Naive thymus-derived CD8-positive, alpha-beta T cell (primary cell): ENCODE results near the gene KIRREL3. TPM values are rescaled to one million over a fixed set of nuclear protein-coding genes. Genes with fewer than 3 reads are reported as not detected.

Source experiments
- ATAC-seq, 2 donors: fragments of 150-1000 bp; cut with Tn5 transposase in 1 of 2; sonication (Bioruptor Pico), chemical (Tn5 transposase) in 1 of 2; 1 replicate in 1 of 2; 2 replicates in 1 of 2; pipeline ENCODE4 v1.10.0; 2021; ENCODE audit warnings: mild to moderate bottlenecking in 2 of 2, moderate library complexity in 2 of 2
- POLR2A ChIA-PET: fragments of 350-600 bp; sonication (Branson Sonifier 250); formaldehyde crosslinking; loops from one replicate; lab custom pipeline; 2021; ENCODE audit warnings: antibody characterized with exemption; lab: Charles Lee
- DNase-seq, 10 donors: peaks; one replicate each; pipeline versions ENCODE4 v3.0.0 to v3.0.0-alpha.2; 2020 to 2022
- H3K27ac Mint-ChIP-seq, 10 donors: one replicate each; pipeline ENCODE4 v1.8.0; 2020 to 2022; ENCODE audit warnings: mild to moderate bottlenecking in 10 of 10, mixed read lengths in 10 of 10, moderate library complexity in 4 of 10, inconsistent platforms in 1 of 10
- H3K27me3 Mint-ChIP-seq, 5 donors: one replicate each; pipeline ENCODE4 v1.8.0; 2021 to 2022; ENCODE audit warnings: mixed read lengths in 5 of 5
- H3K36me3 Mint-ChIP-seq, 3 donors: one replicate each; pipeline ENCODE4 v1.8.0; 2020 to 2022; ENCODE audit warnings: mixed read lengths in 3 of 3, mild to moderate bottlenecking in 2 of 3, inconsistent platforms in 1 of 3
- H3K4me1 Mint-ChIP-seq, 4 donors: one replicate each; pipeline ENCODE4 v1.8.0; 2021 to 2022; ENCODE audit warnings: mixed read lengths in 4 of 4
- H3K4me3 Mint-ChIP-seq, 10 donors: one replicate each; pipeline ENCODE4 v1.8.0; 2020 to 2022; ENCODE audit warnings: mild to moderate bottlenecking in 10 of 10, mixed read lengths in 10 of 10, moderate library complexity in 6 of 10, inconsistent platforms in 1 of 10
- H3K9me3 Mint-ChIP-seq, 9 donors: one replicate each; pipeline ENCODE4 v1.8.0; 2020 to 2022; ENCODE audit warnings: mixed read lengths in 9 of 9, mild to moderate bottlenecking in 3 of 9, inconsistent platforms in 1 of 9, moderate library complexity in 1 of 9
- polyA plus RNA-seq, 3 donors: library from polyadenylated mRNA; unstranded; fragments of 300-500 nt; fragmentation: Illumina TruSeq; gene quantifications; one replicate each; pipeline ENCODE4 v1.2.3, GENCODE V29; 2021
- total RNA-seq, 8 experiments: library from RNA in 2 of 8; stranded (reverse) in 2 of 8; gene quantifications; one replicate each; pipeline ENCODE4 v1.2.3 and lab custom pipeline; 2021 to 2026

Gene KIRREL3
- total and polyA plus RNA-seq, 5 experiments from 2014 or later: not detected

DNA sequence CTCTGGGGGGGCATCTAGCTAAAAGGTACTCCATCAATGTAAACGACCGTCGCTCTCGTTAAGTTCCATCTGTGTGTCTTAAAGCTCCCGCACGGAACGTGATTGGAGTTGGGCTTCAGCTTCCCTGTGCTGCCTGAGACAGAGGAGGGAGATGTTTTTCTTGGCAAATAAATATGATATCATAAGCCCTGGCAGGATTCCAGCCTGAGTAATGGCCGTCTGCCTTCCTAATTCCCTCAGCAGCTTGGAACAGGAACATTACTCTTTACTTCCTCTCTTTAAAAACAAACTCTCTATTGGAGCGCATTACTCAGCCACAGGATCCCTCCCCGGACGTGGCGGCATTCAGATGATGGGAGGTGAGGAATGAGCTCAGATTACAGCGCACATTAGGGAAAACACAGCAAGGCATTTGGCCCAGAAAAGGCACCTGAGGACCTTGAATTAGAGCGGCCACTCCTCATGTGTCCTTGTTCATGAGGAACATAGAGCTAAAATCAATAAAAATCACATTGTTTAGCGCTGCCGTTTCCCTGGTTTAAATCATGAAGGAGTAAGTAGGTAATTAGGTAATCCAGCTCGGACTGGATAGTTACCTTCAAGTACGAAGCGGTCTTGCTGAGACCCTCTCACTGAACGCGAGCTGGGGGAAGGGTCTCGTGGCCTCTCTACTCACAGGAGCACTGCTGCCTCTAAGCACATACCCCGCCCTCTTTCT lies 414.6 kb downstream of the KIRREL3 start:
- DNase-seq: no peak
- no peak overlapping the region for H3K4me3 Mint-ChIP-seq
- H3K27ac Mint-ChIP-seq: no peak overlapping the region
- no peaks in the 10 kb centered on the region for H3K36me3 Mint-ChIP-seq
- H3K9me3 Mint-ChIP-seq: no peaks in the 10 kb centered on the region
- POLR2A ChIA-PET: no interaction called here
- ATAC-seq: no peak
- H3K27me3 Mint-ChIP-seq: peaks cover 0 to 3% (median 2%) of the 10 kb centered on the region in 5 donors
- H3K4me1 Mint-ChIP-seq: no peaks in the 10 kb centered on the region

DNA sequence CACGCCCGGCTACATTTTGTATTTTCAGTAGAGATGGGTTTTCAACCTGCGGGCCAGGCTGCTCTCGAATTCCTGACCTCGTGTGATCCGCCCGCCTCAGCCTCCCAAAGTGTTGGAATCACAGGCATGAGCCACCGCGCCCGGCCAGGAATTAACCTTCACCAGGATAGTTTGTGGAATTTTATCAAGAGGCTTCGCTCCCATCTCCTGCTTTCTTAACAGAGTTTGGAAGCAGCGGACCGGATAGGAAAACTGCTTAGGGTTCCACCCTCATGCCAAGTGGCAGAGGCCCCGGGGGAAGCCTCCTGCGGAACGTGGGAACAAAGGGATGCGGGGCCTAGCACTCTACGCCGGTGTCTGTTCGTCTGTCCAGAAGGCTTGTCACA lies 415.2 kb downstream of the KIRREL3 start:
- H3K9me3 Mint-ChIP-seq: no peaks in the 10 kb centered on the region
- no peak for ATAC-seq

DNA sequence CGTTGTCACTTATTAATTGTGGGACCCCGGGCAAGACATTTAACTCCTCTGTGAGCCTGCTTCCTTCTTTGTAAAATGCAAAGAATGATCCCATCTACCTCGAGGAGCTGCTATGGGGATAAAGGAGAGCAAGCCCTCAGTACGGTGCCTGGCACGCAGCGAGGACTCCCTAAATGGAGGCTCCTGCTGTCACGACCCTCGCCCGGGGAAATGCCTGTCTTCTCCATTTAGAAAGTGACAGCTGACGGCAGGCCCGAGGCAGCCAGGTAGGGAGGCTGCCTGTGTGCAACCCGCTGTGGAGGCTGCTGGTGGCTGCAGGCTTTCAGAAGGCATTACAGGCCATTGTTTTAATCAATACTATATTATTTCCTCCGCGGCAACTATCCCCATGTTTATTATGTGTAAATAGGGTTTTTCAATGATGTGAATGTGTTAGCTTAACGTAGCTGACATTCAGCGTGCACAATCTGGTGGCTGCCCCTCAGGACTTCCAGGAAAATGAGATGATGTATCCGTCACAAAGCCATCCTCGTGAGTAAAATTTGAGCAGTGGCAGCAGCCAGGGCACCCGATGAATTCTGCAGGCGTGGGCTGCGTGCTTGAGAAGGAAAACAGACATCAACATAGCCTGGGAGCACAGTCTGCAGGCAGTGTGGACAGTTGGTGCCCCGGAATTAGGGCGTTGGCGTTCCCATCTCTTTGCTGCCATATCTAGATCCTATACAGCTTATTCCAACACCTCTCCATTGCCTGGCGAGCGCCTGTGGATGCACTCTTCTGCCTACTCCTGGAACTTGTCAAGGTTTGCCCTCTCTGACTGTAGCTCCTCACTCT lies 416.8 kb downstream of the KIRREL3 start:
- H3K36me3 Mint-ChIP-seq: no peaks in the 10 kb centered on the region
- H3K27ac Mint-ChIP-seq: no peak overlapping the region
- H3K9me3 Mint-ChIP-seq: no peaks in the 10 kb centered on the region
- no peak overlapping the region for H3K4me3 Mint-ChIP-seq
- POLR2A ChIA-PET: no interaction called here
- H3K4me1 Mint-ChIP-seq: no peaks in the 10 kb centered on the region
- DNase-seq (peak in 1 of 10 donors; percentile 50), ATAC-seq (no peak)
- peaks cover 0 to 4% (median 2%) of the 10 kb centered on the region in 5 donors for H3K27me3 Mint-ChIP-seq

More for the DNA sequence above, 415.2 kb downstream of the KIRREL3 start:
- DNase-seq: peak in 1 of 10 donors; percentile 36
- H3K4me3 Mint-ChIP-seq: no peak overlapping the region
- no peaks in the 10 kb centered on the region for H3K36me3 Mint-ChIP-seq
- no peak overlapping the region for H3K27ac Mint-ChIP-seq
- POLR2A ChIA-PET: no interaction called here
- no peaks in the 10 kb centered on the region for H3K4me1 Mint-ChIP-seq
- H3K27me3 Mint-ChIP-seq: peaks cover 0 to 5% (median 2%) of the 10 kb centered on the region in 5 donors

DNA sequence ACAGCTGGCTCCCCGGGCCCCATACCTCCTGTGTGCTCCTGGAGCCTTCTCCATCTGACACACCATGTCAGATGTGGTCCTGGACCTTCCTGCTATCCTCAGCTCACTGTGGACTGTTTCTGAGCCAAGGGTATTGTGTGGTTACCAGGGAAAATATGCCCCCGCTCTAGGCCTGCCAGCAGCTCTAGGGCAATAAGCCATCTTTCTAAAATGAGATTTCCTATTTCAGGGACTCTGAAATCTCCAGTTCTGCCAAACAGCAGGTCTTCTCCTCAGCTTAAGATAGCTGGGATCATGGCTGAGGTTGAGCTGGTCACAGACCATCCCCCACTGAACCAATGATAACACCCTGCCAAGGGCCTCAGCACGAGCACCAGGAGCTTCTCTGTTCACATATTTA lies 417.5 kb downstream of the KIRREL3 start:
- H3K36me3 Mint-ChIP-seq: no peaks in the 10 kb centered on the region
- H3K4me3 Mint-ChIP-seq: no peak overlapping the region
- no peak overlapping the region for H3K27ac Mint-ChIP-seq

DNA sequence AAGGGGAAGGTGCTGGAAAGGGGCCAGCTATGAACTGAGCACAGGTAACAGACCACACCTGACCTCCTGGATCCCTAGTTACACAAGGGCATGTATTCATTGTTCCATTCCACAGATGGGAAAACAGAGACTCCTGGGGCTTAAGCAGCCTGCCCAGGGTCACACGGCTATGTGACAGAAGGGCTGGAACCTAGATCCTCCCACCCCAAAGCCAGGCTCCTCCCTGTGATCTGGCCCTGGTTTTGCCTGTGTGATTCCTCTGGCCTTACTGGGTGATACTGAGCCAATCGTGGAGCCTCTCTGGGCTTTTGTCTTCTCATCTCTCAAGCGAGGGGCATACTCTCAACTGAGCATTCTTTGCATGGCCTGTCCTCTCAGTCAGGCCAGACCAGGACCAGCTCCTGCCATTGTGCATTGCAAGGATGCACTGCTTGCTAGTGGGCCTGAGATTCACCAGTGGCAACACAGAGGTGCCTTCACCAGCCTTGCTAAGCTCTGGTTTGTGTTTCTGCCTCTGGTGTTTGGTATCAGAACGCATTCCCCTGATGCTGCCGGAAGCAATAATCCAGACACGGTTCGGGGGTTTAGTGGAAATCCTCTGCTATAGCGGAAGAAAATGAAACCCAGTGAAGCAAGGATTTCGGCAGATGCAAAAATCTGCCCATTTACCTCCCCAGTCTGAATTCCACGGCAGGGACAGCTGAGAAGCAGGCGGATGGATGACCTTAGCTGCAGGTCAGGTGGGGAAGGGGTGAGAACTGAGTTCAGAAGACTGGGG lies 418.5 kb downstream of the KIRREL3 start:
- Mint-ChIP-seq H3K4me3 (no peak overlapping the region), H3K9me3 (no peaks in the 10 kb centered on the region), H3K27me3 (peaks cover 0 to 2% (median 2%) of the 10 kb centered on the region in 5 donors), H3K27ac (no peak overlapping the region), H3K4me1 (no peaks in the 10 kb centered on the region), H3K36me3 (no peaks in the 10 kb centered on the region)
- ATAC-seq (no peak), DNase-seq (peak in 1 of 10 donors; percentile 31)
- POLR2A ChIA-PET: no interaction called here

More for the DNA sequence above, 417.5 kb downstream of the KIRREL3 start:
- POLR2A ChIA-PET: interaction anchor here (0.6 kb wide), 1 partner anchor 663 kb away, joined by 4 read pairs; no protein-coding TSS in a partner anchor
- H3K4me1 Mint-ChIP-seq: no peaks in the 10 kb centered on the region
- ATAC-seq: no peak
- peaks cover 0 to 2% (median 2%) of the 10 kb centered on the region in 5 donors for H3K27me3 Mint-ChIP-seq
- H3K9me3 Mint-ChIP-seq: no peaks in the 10 kb centered on the region
- DNase-seq: no peak

DNA sequence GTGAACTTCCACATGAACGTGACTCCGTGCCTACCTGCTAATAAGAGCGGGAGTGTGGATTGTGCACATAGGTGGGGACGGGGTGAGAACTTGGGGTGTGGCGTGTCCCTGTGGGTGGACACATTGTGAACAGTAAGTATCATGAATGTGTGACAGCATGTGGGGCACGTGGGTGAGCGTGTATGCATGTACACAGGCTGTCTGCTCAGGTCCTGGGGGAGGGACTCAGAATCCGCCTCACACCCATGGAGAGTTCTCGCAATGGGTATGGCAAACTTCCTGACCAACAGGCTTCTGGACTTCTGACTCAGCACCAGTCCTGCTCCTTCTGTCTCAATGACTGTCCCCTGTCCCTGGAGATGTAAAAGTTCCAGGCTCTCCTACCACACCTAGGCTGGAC lies 422.1 kb downstream of the KIRREL3 start:
- peaks cover 0 to 6% (median 4%) of the 10 kb centered on the region in 5 donors for H3K27me3 Mint-ChIP-seq
- no peaks in the 10 kb centered on the region for H3K36me3 Mint-ChIP-seq
- H3K4me3 Mint-ChIP-seq: no peak overlapping the region
- H3K4me1 Mint-ChIP-seq: no peaks in the 10 kb centered on the region
- no peaks in the 10 kb centered on the region for H3K9me3 Mint-ChIP-seq
- ATAC-seq: no peak
- peak overlapping the region in 1 of 10 donors; percentile 68 for H3K27ac Mint-ChIP-seq
- peak in 1 of 10 donors; percentile 36 for DNase-seq
- POLR2A ChIA-PET: no interaction called here

DNA sequence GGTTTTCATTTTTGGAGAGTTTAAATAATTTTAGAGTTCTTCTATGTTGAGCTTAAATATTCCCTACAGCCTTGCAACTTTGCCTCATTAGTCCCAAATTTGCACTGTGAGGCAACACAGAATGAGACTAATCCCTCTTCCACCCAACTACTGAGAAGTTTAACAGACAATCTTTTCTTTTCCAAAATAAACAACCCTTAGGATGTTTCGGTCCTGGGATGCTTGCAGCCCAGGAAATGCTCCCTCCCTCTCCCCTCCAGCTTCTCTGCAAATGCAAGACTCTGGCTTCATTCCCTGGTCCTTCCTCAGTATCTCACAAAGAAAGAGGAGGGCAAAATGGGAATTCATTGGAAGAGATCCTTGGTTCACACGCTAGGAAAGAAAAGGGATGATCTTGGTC lies 422.5 kb downstream of the KIRREL3 start:
- ATAC-seq (no peak), DNase-seq (peak in 1 of 10 donors; percentile 15)
- Mint-ChIP-seq H3K36me3 (no peaks in the 10 kb centered on the region), H3K27ac (no peak overlapping the region), H3K4me3 (no peak overlapping the region), H3K27me3 (peaks cover 2 to 6% (median 4%) of the 10 kb centered on the region in 5 donors), H3K4me1 (no peaks in the 10 kb centered on the region), H3K9me3 (no peaks in the 10 kb centered on the region)
- POLR2A ChIA-PET: no interaction called here

DNA sequence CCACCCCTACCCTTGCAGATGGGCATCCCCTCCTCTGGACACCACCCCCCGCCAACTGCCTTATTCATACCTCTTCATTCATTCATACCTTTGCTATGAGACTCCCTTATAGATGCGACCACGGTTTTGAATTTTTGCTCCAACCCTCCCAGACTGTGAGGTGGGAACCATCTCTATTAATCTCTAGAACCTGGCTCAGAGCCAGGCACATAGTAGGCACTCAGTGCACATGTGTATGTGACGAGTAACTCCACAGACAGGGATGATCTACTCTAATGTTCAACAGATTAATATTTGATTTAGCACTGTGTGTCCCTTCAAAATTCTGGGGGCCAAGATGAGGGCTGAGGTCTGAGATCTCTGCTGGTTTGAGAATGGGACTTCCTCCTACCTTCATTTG lies 424.7 kb downstream of the KIRREL3 start:
- DNase-seq: peak in 1 of 10 donors; percentile 28
- no peak for ATAC-seq
- Mint-ChIP-seq H3K27ac (no peak overlapping the region), H3K9me3 (no peaks in the 10 kb centered on the region), H3K27me3 (peaks cover 4 to 23% (median 11%) of the 10 kb centered on the region in 5 donors), H3K4me3 (no peak overlapping the region), H3K36me3 (no peaks in the 10 kb centered on the region), H3K4me1 (no peaks in the 10 kb centered on the region)
- POLR2A ChIA-PET: no interaction called here

DNA sequence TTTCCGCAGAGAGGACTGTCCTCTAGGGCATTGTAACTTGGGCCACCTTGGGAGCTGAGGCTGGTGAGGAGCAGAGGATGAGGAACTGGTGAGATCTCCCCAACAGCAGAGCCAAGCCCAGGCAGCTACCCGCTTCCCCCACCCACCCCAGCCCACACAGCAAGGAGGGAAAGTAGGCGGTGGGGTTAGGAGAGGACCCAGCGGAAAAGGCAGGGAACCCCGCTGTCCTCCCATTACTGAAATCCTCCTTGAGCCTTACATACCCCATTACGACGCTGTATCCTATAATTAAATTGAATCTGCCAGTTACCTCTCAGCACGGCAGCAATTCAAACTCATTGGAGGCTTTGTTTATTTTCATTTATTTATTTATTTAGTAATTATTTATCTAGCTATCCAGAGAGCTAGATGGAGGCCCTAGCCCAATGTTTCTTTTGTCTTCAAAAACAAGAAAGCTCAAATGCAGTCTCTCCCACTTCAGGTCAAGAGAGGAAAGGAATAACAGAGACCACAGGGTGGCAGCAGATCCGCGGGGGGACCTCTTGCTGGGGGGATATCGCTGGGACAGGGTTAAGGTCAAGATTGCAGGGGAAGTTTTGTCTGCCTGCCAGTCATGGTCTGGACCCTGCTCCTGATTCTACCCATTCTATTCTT lies 427.1 kb downstream of the KIRREL3 start:
- Mint-ChIP-seq H3K27me3 (peaks cover 2 to 30% (median 12%) of the 10 kb centered on the region in 5 donors), H3K4me3 (no peak overlapping the region), H3K36me3 (no peaks in the 10 kb centered on the region), H3K9me3 (peaks cover 0 to 4% (median 0%) of the 10 kb centered on the region in 9 donors), H3K27ac (no peak overlapping the region), H3K4me1 (no peaks in the 10 kb centered on the region)
- ATAC-seq: no peak
- POLR2A ChIA-PET: no interaction called here
- no peak for DNase-seq

DNA sequence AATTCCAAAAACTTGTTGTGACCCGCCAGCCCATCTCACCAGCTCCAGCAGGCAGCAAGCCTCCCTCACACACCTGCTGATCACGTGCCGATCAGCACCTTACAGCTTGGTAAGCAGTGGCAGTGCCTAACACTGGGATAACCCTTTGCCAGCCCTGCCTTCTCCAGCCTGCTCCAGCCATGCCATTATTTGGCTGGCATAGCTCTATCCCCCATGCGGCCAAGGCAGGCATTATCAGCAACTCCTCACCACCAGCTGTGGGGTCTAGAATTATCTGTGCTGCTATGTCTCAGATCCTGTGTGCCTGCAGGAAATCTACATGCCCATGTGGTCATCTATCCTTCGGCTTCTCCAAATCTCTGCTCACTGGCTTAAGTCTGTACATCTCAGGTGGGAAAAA lies 430.1 kb downstream of the KIRREL3 start:
- no peaks in the 10 kb centered on the region for H3K36me3 Mint-ChIP-seq

DNA sequence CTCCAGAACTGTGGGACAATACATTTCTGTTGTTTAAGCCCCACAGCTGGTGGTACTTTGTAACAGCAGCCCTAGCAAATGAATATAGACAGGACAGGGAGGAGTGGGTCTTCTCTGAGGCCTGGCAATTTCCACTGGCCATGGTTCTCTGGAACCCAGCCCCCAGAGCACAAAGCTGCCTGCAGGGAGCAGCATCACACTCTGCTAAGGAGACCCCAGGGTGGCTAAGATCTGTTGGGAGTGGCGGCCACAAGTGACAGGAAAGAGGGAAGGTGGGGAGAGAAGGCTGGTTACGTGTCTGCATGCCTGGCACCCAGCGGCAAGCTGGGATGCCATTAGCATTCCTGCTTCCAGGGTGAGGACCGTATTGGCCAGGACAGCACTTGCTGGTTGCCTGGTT lies 433.2 kb downstream of the KIRREL3 start:
- POLR2A ChIA-PET: no interaction called here
- H3K27ac Mint-ChIP-seq: no peak overlapping the region
- H3K9me3 Mint-ChIP-seq: peaks cover 0 to 4% (median under 1%) of the 10 kb centered on the region in 9 donors
- ATAC-seq (no peak), DNase-seq (no peak)
- peaks cover 9 to 64% (median 23%) of the 10 kb centered on the region in 5 donors for H3K27me3 Mint-ChIP-seq
- H3K4me3 Mint-ChIP-seq: no peak overlapping the region
- H3K4me1 Mint-ChIP-seq: no peaks in the 10 kb centered on the region
- no peaks in the 10 kb centered on the region for H3K36me3 Mint-ChIP-seq

More for the DNA sequence above, 430.1 kb downstream of the KIRREL3 start:
- ATAC-seq (no peak), DNase-seq (no peak)
- H3K9me3 Mint-ChIP-seq: peaks cover 0 to 4% (median 0%) of the 10 kb centered on the region in 9 donors
- no peak overlapping the region for H3K27ac Mint-ChIP-seq
- no peaks in the 10 kb centered on the region for H3K4me1 Mint-ChIP-seq
- POLR2A ChIA-PET: no interaction called here
- H3K27me3 Mint-ChIP-seq: peaks cover 0 to 53% (median 10%) of the 10 kb centered on the region in 5 donors
- H3K4me3 Mint-ChIP-seq: no peak overlapping the region

DNA sequence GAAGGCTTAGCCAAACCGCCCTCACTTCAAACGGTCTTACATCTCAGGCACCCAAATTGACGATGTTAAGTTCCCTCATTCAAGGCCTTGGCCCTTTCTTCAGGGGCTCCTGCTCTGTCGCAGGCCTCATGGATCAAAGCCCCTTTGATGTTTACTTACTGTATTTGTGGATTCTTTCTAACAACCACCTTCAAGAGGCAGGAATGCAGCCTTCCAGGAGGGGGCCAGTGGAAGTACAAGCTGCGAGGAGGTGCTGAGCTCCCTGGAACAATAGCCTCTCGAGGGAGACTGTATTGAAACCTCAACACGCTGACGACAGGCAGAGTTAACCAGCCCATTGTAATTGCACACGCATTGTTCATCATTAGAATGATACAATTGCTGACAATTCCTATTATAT lies 436.0 kb downstream of the KIRREL3 start:
- Mint-ChIP-seq H3K36me3 (no peaks in the 10 kb centered on the region), H3K9me3 (peaks cover 0 to 20% (median 6%) of the 10 kb centered on the region in 9 donors), H3K27ac (no peak overlapping the region), H3K4me1 (no peaks in the 10 kb centered on the region), H3K4me3 (no peak overlapping the region), H3K27me3 (peaks cover 9 to 59% (median 17%) of the 10 kb centered on the region in 5 donors)
- DNase-seq: no peak
- no peak for ATAC-seq
- POLR2A ChIA-PET: no interaction called here
